Fibroblast of villous mesenchyme (primary cell): Measurements from ENCODE around the gene ANKRD50. TPM values are rescaled to one million over a fixed set of nuclear protein-coding genes. Genes with fewer than 3 reads are reported as not detected.

Experiments used
- DNase-seq: peaks from one replicate; pipeline ENCODE4 v3.0.0-alpha.2; 2010; ENCODE audit warnings: low read depth
- H3K4me3 ChIP-seq: 2 replicates; pipeline ENCODE4 v1.5.1; 2011; ENCODE audit warnings: low read depth, mild to moderate bottlenecking, low read length
- total RNA-seq: library from RNA; depleted of rRNA; stranded (reverse); fragments of >200 nt; gene quantifications from 2 replicates; pipeline ENCODE4 v1.2.3, GENCODE V29; 2012
- TF ChIP-seq, protein P1 (sequence below): IDR thresholded peaks from 2 replicates; pipeline ENCODE4 v1.5.1; 2012; ENCODE audit warnings: low read depth, mild to moderate bottlenecking, low read length; ENCODE audit not compliant: insufficient read depth

Gene ANKRD50
- total RNA-seq, 1 donor = 31.1 TPM

DNA sequence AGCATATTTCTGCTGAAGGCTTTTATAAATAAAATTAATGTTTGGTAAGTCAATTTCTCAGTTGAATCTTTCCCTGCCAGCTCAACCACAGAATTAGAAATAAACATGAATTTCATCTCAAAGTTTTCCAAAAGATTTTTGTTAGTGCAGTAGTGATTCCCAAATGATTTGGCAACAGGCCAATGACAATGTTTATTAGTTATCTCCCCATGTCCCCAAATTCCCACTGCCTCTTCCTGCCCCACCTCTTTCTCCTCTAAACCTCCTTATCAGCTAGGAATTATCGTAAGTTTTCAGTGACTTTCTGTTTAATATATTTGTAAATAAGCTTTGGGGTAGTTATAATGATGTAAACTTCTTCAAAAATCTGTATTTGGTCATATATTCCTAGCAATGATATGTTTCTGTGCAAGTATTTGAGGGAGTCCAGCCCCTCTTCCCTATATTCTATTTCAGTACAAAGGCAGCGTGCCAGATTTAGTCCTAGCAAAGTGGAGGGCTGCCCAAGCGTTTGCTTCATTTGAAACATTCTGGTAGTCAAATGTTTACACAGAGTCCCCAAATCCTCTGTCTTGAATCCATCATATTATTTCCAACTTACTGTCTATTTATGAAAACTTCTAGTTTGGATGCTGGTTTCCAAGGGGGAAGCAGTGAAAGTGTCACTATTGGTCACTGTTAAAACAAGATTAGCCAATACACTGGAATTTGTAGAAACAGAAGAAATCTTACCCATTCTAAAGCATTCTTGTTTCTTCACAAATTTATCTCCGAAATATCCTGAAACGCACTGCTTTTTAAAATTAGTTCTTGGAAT, 33.7 kb upstream of the ANKRD50 start:
- H3K4me3 ChIP-seq = no peak overlapping the region
- DNase-seq = no peak
- TF ChIP-seq, protein P1, sequence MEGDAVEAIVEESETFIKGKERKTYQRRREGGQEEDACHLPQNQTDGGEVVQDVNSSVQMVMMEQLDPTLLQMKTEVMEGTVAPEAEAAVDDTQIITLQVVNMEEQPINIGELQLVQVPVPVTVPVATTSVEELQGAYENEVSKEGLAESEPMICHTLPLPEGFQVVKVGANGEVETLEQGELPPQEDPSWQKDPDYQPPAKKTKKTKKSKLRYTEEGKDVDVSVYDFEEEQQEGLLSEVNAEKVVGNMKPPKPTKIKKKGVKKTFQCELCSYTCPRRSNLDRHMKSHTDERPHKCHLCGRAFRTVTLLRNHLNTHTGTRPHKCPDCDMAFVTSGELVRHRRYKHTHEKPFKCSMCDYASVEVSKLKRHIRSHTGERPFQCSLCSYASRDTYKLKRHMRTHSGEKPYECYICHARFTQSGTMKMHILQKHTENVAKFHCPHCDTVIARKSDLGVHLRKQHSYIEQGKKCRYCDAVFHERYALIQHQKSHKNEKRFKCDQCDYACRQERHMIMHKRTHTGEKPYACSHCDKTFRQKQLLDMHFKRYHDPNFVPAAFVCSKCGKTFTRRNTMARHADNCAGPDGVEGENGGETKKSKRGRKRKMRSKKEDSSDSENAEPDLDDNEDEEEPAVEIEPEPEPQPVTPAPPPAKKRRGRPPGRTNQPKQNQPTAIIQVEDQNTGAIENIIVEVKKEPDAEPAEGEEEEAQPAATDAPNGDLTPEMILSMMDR = no peak

DNA sequence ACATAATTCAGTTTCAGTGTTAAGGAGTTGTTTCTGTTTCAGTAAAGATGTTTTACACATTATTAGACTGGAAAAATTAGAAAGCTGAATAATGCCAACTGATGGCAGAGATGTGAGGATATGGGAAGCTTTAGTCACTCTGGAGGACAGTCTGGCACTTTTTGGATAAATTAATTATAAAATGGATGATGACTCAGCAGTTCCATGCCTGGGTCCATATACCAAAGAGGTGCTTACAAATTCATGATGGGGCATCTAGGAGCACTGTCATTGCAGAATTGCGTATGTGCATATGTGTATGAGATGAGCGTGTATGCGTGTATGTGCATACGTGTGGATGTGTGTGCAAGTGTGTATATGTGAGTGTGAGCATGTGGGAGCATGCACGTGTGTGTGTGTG, 31.2 kb upstream of the ANKRD50 start:
- no peak overlapping the region for H3K4me3 ChIP-seq
- no peak for DNase-seq
- TF ChIP-seq, protein P1 = no peak

DNA sequence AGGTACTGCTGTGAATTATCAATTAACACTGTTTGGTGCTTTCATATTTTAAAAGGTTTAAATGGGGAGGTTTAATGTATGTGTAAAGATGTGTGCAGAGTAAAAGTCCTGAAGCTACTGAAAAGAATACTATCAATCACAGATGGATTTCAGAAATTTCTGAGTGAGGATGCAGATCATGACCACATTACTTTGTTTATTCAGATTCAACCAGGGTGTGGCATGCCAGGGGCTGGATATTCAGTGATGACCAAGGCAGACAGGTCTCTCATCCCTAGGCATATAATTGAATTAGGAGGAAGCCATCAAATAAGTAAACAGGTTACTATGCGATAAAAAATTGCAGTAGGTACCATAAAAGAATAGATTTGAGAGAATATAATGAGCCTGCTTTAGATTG, 28.0 kb upstream of the ANKRD50 start:
- TF ChIP-seq, protein P1 = no peak
- DNase-seq = no peak
- no peak overlapping the region for H3K4me3 ChIP-seq

DNA sequence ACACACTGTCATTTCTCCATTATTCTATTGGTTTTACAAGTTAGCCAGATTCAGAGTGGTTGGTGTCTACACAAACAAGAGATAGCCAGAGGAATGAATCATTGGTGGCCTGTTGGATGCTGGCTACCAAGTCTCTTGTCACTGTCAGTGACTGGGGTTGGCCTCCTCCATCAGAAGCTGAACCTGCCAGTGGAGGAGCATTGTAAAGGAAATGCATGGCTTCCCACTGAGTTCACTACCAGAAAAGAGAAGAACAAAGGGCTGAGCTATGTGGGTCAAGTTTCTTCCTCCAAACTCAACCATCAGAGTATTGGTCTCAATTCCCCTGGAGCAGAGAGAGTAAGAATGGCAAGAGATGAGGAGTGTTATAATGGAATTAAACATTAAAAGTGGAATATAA, 26.5 kb upstream of the ANKRD50 start:
- TF ChIP-seq, protein P1 = no peak
- H3K4me3 ChIP-seq = no peak overlapping the region

DNA sequence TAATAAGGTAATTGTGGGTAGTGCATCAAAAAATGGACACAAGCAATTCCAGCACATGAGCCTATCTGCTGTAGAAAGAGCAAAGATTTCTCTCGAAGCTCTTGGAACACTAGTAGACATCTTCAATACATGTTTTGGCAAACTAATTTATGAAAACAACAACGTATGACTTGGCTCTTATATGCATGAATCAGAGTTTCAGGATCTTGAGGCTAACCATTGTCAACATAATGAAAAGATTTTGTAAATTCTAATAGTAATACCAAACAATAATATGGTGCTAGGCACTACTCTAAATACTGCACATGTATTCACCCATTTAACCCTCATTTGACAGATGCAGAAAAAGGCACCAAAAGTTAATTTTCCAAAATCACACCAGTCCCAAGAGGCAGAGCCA, 25.1 kb upstream of the ANKRD50 start:
- no peak for DNase-seq
- H3K4me3 ChIP-seq = no peak overlapping the region
- TF ChIP-seq, protein P1 = no peak

More for the DNA sequence above, 26.5 kb upstream of the ANKRD50 start:
- no peak for DNase-seq

DNA sequence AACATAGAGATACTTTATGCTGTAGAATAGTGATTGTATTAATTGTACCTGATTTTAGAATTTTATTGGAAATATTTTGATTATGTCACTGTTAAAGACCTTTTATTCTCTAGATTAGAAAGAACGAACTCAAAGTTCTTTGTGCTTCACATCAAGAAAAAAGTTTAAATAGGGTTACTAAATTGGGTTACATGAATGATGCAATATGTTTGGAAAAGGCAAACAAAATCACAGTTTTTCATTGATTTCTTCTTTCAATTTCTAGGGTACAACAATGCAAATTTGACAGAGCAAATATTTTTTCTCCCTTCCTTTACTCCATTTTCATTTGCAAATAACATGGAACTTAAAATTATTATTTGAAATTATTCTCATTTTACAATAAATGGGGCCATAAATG, 24.0 kb upstream of the ANKRD50 start:
- no peak for DNase-seq
- TF ChIP-seq, protein P1 = no peak
- H3K4me3 ChIP-seq = no peak overlapping the region
